HL-60 (cell line): ENCODE results near the gene AKAP13.

ENCODE experiments used
- DNase-seq, 2 experiments: peaks; one replicate each; pipeline ENCODE4 v3.0.0-alpha.2; 2010 to 2020; ENCODE audit warnings: low read depth in 1 of 2, low spot score in 1 of 2
- H3K27ac ChIP-seq: fragments of 250-450 bp; sonication (Bioruptor Pico); replicated peaks from 2 replicates; pipeline ENCODE4 v1.5.1; 2020; ENCODE audit warnings: mild to moderate bottlenecking, moderate library complexity
- H3K27me3 ChIP-seq: fragments of 250-450 bp; sonication (Bioruptor Pico); 2 replicates; pipeline ENCODE4 v1.5.1; 2021; ENCODE audit warnings: mild to moderate bottlenecking, moderate library complexity; ENCODE audit not compliant: insufficient read depth, poor library complexity, severe bottlenecking
- H3K4me3 ChIP-seq: replicated peaks from 2 replicates; pipeline ENCODE4 v1.5.1; 2011; ENCODE audit warnings: mild to moderate bottlenecking, control low read depth, low read length; ENCODE audit not compliant: insufficient read depth
- GABPA ChIP-seq: IDR thresholded peaks from 2 replicates; pipeline ENCODE4 v1.6.1; 2012; ENCODE audit warnings: low read depth
- POLR2AphosphoS5 ChIP-seq: IDR thresholded peaks from 2 replicates; pipeline ENCODE4 v1.6.1; 2012; ENCODE audit warnings: low read depth
- REST ChIP-seq: IDR thresholded peaks from 2 replicates; pipeline ENCODE4 v1.6.1; 2012; ENCODE audit warnings: low read depth; ENCODE audit not compliant: insufficient replicate concordance
- SPI1 ChIP-seq: IDR thresholded peaks from 2 replicates; pipeline ENCODE4 v1.6.1; 2012; ENCODE audit warnings: low read depth, mild to moderate bottlenecking, borderline replicate concordance
- TF ChIP-seq, protein P1 (sequence below): IDR thresholded peaks from one replicate; pipeline ENCODE4 v1.5.1; 2011; ENCODE audit warnings: low read length, control low read depth, inconsistent platforms; ENCODE audit not compliant: insufficient read depth

Gene AKAP13

DNA sequence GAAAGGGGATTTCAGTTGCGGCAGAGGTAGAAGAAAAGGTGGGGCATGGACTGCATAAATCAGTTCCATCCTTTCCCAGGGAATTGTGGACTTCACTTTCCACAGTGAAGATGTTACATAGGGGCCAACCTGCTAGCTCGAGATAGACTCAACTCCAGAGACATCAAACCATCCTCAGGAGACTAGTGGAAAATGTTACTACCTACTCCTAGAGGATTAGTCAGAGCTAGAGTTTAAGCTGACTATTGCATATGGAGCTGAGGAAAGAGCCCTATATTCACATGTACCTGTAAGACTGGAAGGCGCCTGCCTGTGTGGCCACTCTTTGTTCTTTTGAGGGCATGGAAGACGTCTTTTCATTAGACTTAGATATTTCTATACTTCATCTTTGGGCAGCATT is 345.2 kb downstream of the AKAP13 start:
- no peak overlapping the region for H3K27ac ChIP-seq
- TF ChIP-seq SPI1 = no peak
- TF ChIP-seq, protein P1, sequence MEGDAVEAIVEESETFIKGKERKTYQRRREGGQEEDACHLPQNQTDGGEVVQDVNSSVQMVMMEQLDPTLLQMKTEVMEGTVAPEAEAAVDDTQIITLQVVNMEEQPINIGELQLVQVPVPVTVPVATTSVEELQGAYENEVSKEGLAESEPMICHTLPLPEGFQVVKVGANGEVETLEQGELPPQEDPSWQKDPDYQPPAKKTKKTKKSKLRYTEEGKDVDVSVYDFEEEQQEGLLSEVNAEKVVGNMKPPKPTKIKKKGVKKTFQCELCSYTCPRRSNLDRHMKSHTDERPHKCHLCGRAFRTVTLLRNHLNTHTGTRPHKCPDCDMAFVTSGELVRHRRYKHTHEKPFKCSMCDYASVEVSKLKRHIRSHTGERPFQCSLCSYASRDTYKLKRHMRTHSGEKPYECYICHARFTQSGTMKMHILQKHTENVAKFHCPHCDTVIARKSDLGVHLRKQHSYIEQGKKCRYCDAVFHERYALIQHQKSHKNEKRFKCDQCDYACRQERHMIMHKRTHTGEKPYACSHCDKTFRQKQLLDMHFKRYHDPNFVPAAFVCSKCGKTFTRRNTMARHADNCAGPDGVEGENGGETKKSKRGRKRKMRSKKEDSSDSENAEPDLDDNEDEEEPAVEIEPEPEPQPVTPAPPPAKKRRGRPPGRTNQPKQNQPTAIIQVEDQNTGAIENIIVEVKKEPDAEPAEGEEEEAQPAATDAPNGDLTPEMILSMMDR = no peak
- TF ChIP-seq GABPA = no peak
- no peak for TF ChIP-seq POLR2AphosphoS5
- no peak for TF ChIP-seq REST
- no peak overlapping the region for H3K4me3 ChIP-seq
- DNase-seq = no peak
- no peaks in the 10 kb centered on the region for H3K27me3 ChIP-seq

DNA sequence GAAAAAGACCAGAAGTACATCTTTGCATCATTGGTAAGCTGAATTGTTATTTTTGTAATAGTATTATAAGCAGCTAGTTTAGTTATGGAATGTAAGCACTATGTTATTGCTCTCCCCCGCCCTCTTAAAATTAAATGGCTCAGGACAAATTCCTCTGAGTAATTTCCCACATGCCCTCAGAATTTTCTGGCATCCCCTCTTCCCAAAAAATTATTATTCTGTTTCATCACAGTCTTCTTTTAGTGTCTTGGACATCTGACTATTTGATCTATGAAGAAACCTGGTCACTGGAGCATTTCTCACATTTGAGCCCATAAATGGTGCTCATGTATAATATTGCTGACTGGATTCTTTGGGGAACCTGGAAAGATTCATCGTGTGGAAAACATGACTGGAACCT is 346.1 kb downstream of the AKAP13 start:
- TF ChIP-seq SPI1 (no peak), GABPA (no peak), REST (no peak), POLR2AphosphoS5 (no peak)
- TF ChIP-seq, protein P1 = no peak
- H3K27ac ChIP-seq = no peak overlapping the region
- H3K27me3 ChIP-seq = no peaks in the 10 kb centered on the region
- no peak overlapping the region for H3K4me3 ChIP-seq
- no peak for DNase-seq

- H3K27me3 ChIP-seq = no peaks in the 10 kb centered on the region
- no peak overlapping the region for H3K4me3 ChIP-seq
- no peak overlapping the region for H3K27ac ChIP-seq
- DNase-seq = no peak
- no peak for TF ChIP-seq POLR2AphosphoS5
- no peak for TF ChIP-seq GABPA
- TF ChIP-seq, protein P1 = no peak
These were observed 346.7 kb downstream of the AKAP13 start for GRCh38 chr15:85727068-85727467.

- H3K4me3 ChIP-seq = no peak overlapping the region
- H3K27me3 ChIP-seq = no peaks in the 10 kb centered on the region
- H3K27ac ChIP-seq = no peak overlapping the region
- peak in 1 of 2 experiments; percentile 44 for DNase-seq
- no peak for TF ChIP-seq REST
- TF ChIP-seq, protein P1 = peak; percentile 41
- no peak for TF ChIP-seq POLR2AphosphoS5
- TF ChIP-seq SPI1 = no peak
- TF ChIP-seq GABPA = no peak
These were observed 349.8 kb downstream of the AKAP13 start for GRCh38 chr15:85730001-85730820.
